ENCODE results near the gene BRAT1.
A peak's percentile ranks its signal among the peaks of the same experiment; 100 is the strongest.

Gene BRAT1

GRCh38 chr7:2523461-2523936, 31.8 kb downstream of the BRAT1 start:
- DNase-seq (ENCODE audit: low read depth) = no peak

GRCh38 chr7:2522780-2523433, 32.4 kb downstream of the BRAT1 start:
- no peak for DNase-seq (ENCODE audit: low read depth)

- DNase-seq (ENCODE audit: low read depth) = peak; percentile 61
Observed at GRCh38 chr7:2521952-2522591, 33.3 kb downstream of the BRAT1 start.

GRCh38 chr7:2521341-2521745, 34.0 kb downstream of the BRAT1 start:
- DNase-seq (ENCODE audit: low read depth) = no peak

- no peak for DNase-seq (ENCODE audit: low read depth)
Observed at GRCh38 chr7:2520761-2521290, 34.5 kb downstream of the BRAT1 start.

- DNase-seq (ENCODE audit: low read depth) = no peak
Observed at GRCh38 chr7:2520131-2520760, 35.1 kb downstream of the BRAT1 start.

GRCh38 chr7:2519119-2519930, 36.0 kb downstream of the BRAT1 start, which contains the start of gene LFNG:
Gene LFNG (plus strand): TSS chr7:2519774. CDS start chr7:2519862, 88 bp downstream.
- peak; percentile 79 for DNase-seq (ENCODE audit: low read depth)

- DNase-seq (ENCODE audit: low read depth) = no peak
Observed at GRCh38 chr7:2518737-2519118, 36.6 kb downstream of the BRAT1 start.

GRCh38 chr7:2517678-2518507, 37.4 kb downstream of the BRAT1 start:
- no peak for DNase-seq (ENCODE audit: low read depth)

- DNase-seq (ENCODE audit: low read depth) = no peak
Observed at GRCh38 chr7:2517026-2517425, 38.3 kb downstream of the BRAT1 start.

GRCh38 chr7:2516194-2516555, 39.1 kb downstream of the BRAT1 start:
- DNase-seq (ENCODE audit: low read depth) = no peak

GRCh38 chr7:2515424-2516193, 39.7 kb downstream of the BRAT1 start:
- DNase-seq (ENCODE audit: low read depth) = no peak

- DNase-seq (ENCODE audit: low read depth) = no peak
Observed at GRCh38 chr7:2514473-2515423, 40.6 kb downstream of the BRAT1 start.

GRCh38 chr7:2513702-2514101, 41.6 kb downstream of the BRAT1 start:
- no peak for DNase-seq (ENCODE audit: low read depth)

GRCh38 chr7:2512713-2513112, 42.6 kb downstream of the BRAT1 start:
- no peak for DNase-seq (ENCODE audit: low read depth)

- no peak for DNase-seq (ENCODE audit: low read depth)
Observed at GRCh38 chr7:2512179-2512661, 43.1 kb downstream of the BRAT1 start.

- no peak for DNase-seq (ENCODE audit: low read depth)
Observed at GRCh38 chr7:2511769-2512168, 43.6 kb downstream of the BRAT1 start.

- no peak for DNase-seq (ENCODE audit: low read depth)
Observed at GRCh38 chr7:2510909-2511768, 44.2 kb downstream of the BRAT1 start.

Data from activated T-helper 9 cell treated with anti-CD3 and anti-CD28 coated beads, Interleukin-2, amount 50 U/mL, for 16 hours (primary cell).